NCI-H2196 (cell line): ENCODE results near the gene GPATCH3.
"Not testable (repeated sequence)": the region's sequence is repeated elsewhere in the genome, so short reads cannot be mapped to it uniquely, and the experiment has no call there.

Source experiments
- DNase-seq: peaks from one replicate; lab custom pipeline; 2025; ENCODE audit not compliant: unreplicated experiment; lab: John Stamatoyannopoulos, UW

GPATCH3 gene

DNA sequence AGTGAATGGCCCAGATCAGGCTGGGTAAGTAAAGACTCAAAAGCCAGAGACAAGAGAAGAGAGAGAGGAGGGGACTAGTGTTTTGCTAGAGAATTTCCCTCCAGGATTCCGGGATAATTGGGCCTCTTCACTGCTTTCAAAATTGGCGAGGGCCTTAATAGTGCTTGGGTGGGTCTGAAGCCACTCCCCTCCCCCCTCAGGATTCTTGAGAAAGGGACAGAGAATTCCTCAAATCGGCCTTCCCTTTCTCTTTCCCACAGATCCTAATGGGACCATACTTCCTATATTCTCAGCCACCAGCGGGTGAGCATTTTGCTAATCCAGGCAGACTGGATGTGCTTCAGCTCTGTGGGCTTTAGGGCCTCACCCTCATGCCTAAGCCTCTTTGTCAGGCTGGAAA, 25.4 kb downstream of the GPATCH3 start:
- DNase-seq: no peak

DNA sequence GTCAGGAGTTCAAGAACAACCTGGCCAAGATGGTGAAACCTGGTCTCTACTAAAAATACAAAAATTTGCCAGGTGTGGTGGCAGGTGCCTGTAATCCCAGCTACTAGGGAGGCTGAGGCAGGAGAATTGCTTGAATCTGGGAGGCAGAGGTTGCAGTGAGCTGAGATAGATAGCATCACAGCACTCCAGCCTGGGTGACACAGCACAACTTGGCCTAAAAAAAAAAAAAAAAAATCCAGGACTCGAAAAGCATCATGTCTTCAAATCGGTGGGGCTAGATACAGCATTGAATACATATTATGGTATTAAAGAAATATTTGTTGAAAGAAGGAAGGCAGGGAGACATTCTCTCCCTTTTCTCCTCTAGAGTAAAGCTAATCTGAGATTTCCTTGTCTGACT, 27.2 kb downstream of the GPATCH3 start:
- DNase-seq: not testable (repeated sequence)

DNA sequence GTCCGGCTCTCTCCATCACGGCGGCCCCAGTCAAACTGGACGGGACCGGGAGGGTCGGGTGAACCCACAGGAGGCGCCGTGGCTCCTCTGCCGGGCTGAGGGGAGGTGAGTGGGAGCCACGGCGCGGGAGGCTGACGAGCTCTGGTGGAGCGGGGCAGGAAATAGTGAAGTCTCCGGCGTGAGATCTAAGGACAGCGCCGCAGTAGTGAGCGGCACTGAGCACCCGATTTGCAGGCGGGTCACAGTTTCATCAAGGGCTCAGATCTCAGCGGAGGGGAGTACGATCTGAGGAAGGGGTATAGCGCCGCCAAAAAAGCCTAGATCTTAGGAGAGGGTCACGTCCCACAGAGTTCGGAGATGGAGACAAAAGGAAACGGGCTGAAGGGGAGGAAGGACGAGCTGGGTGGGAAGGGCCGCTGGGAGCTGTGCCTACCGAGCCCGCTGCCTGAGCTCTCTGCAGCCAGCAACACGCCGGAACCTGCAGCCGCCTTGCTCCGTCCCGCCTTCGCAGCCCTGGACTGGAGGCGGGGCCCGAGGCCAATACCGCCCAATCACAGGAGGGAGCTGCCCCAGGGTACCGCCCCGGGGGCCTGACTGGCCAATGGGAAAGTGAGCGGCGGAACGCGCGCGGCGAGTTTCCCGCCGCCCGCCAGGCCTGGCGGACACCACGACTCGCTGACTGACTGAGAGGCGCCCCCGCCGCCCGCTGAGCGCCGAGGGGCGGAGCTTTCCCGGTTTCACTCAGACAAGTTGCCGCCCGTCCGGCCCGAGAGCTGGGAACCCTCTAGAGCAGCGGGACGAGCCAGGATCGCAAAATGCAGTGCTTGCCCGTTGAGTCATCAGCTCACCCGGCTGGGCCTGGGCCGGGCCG, 35.4 kb downstream of the GPATCH3 start:
- peak; percentile 98 for DNase-seq

DNA sequence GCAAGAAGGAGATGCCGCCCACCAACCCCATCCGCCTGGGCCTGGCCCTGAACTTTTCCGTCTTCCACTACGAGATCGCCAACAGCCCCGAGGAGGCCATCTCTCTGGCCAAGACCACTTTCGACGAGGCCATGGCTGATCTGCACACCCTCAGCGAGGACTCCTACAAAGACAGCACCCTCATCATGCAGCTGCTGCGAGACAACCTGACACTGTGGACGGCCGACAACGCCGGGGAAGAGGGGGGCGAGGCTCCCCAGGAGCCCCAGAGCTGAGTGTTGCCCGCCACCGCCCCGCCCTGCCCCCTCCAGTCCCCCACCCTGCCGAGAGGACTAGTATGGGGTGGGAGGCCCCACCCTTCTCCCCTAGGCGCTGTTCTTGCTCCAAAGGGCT, 36.6 kb downstream of the GPATCH3 start:
- no peak for DNase-seq

DNA sequence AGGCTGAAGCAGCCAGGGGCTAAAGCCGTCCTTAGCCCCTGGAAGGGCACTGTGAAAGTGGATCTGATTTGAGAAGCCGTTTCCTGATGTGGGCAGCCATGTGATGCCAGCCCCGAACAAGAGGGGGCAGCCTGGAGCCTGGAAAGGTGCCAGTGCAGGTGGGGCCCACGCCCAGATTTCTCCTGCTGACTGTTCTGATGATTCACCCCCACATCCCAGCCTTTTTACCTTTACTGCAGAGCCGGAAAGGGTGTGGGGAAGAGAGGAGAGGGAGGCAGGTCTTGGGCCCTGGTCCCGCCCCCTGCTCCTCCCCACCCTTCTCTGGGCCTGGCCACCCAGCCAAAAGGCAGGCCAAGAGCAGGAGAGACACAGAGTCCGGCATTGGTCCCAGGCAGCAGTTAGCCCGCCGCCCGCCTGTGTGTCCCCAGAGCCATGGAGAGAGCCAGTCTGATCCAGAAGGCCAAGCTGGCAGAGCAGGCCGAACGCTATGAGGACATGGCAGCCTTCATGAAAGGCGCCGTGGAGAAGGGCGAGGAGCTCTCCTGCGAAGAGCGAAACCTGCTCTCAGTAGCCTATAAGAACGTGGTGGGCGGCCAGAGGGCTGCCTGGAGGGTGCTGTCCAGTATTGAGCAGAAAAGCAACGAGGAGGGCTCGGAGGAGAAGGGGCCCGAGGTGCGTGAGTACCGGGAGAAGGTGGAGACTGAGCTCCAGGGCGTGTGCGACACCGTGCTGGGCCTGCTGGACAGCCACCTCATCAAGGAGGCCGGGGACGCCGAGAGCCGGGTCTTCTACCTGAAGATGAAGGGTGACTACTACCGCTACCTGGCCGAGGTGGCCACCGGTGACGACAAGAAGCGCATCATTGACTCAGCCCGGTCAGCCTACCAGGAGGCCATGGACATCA, 37.2 kb downstream of the GPATCH3 start, which contains the start of gene SFN:
Gene SFN (plus strand): TSS at position 369 of the 904 bp plus-strand sequence. CDS start 64 bp downstream, at position 433.
- DNase-seq: peak; percentile 95

DNA sequence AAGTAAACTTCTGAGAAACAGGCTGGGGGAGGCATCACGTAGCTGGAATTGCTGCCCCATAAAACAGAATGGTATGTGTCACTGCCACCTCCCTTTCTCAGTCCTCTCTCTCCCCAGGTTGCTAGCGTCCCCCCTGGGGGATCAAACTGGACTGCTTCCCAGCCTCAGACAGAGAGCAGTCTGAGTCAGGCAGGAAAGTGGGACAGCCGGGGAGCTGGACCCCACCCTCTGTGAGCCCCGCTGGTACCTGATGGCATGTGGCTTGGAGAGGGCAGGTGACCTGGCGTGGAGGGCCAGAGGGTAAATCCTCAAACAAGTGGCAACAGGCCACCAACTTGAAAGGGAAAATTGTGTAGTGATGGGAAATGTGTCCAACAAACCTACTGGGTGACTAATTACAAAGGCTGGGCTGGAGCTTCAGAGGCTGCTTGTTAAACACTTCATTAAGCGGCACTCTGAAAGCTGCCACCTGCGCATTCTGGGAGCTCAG, 38.3 kb downstream of the GPATCH3 start:
- no peak for DNase-seq

DNA sequence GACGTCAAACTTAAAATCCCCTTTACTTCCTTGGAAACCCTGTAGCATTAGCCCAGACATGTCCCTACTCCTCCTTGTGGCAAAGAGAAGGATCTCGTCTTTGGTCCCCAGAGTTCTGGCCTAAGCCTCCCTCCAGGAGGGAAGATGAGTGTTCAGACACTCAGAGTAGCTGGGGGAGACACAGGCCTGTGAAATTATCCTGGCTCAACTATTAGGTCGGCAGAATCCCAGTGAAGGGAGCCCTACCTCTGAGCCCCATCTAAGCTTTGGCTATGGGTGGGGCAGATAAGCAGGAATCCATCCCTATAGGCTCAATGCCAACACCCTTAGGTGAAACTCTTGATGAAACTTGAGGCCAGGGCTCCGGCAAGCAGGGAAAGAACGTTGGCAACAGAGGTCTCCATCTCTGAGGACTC, 39.0 kb downstream of the GPATCH3 start:
- no peak for DNase-seq

DNA sequence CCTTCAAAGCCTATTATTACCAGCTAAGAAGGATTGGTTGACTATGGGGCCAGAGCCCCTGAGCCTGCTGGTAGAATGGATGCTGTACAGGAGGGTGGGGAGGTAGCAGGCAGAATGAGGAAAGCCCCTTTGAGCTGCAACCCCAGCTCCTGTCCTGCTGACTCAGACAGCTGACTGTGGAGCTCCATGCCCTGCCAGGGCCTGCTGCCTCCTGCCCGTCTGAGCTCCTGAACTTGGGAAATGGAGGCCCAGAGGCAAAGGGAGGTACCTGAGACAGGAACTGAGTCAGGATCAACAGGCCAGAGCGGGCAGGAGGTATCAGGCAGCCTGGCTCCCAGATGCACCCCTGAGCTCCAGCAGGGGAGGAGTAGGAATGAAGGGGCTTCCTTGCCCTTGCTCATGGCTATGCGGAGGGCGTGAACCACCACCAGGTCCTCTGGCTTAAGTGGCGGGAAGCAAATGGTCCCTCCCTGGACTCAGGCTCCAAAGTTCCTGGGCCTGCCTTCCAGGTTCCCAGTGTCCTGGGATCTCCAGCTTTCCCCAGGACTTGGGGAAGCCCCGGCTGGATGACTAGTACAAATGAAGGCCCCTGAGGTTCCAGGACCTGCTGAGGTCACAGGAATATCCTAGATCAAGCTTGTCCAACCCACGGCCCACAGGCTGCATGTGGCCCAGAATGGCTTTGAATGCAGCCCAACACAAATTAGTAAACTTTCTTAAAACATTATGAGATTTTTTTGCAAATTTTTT, 41.2 kb downstream of the GPATCH3 start:
- no peak for DNase-seq

DNA sequence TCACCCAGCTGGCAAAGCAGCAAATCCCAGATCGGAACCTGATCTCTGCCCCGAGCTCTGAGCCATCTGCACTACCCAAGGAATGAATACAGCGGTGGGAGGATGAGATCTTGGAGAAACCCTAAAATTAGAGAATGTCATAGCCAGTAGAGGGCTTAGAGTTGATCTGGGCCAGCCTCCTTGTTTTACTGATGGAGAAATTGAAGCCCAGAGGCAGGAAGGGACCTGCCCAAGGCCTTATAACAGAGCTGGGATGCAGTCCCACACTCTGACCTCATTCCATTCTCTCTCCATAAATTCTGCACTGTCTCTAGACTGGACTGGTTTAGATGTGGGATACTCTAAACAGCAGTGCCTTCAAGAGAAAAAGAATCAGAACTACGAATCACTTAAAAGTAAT, 42.1 kb downstream of the GPATCH3 start:
- DNase-seq: no peak

DNA sequence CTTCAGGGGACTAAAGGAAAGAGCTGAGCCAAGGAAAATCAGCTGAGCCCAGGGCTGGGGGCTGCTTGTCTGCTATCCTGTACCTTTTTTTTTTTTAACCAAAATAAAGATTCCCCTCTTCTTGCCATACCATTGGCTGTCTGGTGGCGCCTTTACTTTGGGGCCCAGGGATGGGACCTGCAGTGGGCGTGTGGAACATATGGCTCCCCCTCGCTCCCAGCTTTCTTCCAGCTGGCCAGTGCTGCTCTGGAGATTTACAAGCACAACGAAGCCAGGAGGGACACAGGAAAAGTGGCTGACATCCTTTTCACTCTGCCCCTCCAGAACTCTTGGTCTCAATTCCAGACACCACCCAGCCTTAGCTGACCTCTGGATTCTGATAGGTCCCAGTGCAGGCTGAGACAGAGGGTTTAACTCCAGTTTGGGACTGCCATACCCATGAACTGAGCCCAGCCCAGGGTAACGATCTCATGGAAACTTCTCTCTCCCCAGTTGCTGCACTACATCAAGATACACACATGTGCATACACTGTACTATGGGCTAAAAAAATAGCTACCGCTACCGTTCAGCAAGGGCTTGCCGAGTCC, 42.7 kb downstream of the GPATCH3 start:
- no peak for DNase-seq

DNA sequence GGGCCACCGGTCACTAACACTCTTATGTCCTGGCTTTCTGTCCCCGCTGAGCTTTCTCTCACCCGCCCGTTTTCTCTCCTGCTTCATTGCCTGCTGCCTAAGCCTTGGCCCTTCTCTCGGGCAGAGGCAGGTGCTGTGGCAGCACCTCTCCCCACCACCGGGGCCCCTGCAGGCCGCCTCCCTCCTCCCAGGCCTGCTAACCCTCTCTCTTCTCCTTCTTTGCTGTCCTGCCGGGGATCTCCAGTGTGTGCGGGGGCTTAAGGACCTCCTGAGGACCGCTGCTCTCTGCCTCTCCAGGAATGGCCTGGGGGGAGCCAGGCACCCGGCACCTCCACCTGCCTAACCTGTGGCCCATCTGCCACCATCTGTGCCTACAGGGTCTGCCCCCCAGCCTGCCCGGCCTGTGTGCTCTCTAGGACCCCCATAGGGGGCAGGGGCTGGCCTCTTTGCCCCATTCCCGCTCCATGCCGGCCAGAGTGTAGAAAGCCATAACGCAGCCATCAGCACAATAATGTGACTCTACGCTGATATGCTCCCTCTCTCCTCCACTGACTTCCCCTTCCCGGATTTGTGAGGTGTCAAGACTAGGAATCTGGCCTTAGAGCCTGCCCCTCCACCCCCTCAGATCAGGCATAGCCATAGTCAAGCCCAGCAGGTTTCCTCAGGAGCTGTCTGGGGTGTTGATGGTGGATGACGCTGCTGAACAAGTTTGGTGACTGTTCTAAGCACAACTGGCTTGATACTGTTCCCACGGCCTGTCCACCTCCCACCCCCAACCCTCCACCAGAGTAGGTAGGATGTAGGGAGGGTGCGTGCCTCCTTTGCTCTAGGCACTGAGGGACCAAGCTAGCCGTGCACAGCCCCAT, 43.4 kb downstream of the GPATCH3 start:
- no peak for DNase-seq

DNA sequence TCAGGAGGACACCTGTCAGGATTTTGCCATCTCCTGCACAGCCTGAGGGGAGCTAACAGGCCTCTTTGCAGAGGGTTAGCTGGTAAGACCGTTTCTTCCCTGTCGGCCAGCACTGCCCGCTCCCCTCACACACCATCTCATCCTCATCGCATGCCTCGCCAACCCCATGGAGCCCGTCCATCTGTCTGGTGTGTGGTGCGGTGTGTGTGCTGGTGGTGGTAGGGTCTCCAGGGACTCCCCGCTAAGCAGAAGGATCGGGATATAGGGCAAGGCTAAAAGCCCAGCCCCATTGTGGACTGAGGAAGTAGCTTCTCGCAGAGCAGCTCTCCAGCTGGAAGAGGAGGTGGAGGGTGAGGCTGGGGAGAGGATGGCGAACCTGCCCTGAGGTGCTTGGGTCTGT, 44.1 kb downstream of the GPATCH3 start:
- no peak for DNase-seq

DNA sequence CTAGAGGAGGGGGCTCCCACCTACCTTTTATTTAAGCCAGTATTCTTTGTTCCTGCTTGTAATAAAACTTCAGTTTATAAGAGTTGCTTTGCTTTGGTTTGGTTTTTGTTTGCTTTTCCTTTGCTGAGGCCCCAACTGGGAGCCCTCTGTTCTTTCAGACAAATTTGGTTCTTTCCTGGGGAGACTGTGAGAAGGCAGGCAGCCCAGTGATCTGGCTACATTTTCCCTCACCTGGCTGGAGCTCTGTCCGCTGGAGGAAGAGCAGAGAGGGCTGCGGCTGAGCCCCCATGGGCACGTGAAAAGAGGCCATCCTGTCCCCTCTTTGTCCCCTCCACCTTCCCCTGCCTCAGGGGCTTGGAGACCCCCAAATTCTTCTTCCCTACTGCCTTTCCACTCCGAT, 44.6 kb downstream of the GPATCH3 start:
- DNase-seq: no peak

DNA sequence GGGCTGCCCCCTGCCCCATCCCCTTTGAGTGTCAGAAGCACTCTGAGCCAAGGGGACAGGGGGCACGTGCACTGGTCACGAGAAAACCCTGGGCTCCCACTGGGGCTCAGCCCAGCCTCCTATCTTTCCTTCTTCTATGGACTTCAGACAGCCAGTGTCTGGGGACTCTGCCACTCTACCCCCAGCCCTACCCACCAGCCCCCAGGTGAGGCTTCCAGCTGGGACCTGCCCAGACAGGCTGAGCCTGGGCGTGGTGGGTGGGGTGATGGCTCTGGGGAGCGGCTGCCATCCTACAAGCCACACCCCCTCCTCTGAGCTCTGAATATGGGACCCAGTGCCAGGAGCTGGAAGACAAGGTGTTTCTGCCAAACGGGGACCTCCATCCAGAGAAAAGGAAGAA, 45.4 kb downstream of the GPATCH3 start:
- DNase-seq: no peak

DNA sequence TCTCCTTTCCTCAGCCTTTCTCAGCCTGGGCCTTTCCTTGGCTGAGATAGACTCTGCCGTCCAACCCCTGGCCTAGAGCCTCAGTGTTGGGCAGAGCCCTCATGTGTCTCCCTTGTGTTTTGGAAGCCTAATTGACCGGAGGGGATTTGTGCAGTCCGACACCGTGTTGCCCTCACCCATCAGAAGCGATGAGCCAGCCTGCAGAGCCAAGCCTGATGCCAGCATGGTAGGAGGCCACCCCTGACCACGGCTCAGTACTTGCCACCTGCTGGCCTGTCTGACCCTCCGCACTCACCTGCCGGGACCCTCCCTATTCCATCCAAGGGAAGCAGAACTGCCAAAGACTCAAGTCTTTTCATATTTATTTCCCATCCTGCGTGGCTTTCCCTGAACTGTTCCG, 46.7 kb downstream of the GPATCH3 start:
- DNase-seq: no peak

DNA sequence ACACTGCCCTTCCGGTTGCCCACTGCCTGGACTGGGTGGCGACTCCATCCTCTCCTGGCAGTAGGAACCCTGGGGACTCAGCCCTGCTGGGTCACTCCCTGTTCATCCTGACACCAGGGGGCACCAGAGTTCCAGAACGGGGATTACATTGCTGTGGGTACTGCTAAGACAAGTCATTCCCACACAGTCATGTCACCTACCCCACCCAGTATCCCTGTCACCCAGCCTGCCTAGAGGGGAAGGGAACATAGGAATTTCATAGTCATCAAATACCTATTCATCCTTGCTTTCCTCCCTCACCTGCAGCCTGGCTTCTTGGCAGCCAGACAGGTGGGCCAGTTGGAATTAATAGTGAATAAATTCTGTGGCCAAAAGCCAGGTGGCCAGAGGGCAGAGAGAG, 47.1 kb downstream of the GPATCH3 start:
- DNase-seq: peak; percentile 89

DNA sequence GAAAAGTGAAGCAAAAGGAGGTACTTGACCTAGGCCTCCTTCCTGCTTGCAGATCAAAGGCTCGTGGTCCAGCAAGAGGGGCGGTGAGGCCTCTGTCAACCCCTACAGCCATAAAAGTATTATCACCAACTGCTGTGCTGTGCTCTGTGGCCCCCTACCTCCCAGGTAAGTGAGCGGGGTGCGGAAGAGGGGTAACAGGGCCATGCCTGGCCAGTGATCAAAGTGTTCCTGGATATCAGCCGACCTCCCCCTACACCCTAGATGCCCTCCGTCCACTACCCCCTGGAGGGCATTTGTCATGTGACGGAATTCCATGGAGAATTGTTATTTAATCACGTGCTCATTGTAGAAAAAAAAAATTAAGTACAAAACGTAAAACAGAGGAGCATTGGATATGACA, 47.6 kb downstream of the GPATCH3 start:
- DNase-seq: no peak

DNA sequence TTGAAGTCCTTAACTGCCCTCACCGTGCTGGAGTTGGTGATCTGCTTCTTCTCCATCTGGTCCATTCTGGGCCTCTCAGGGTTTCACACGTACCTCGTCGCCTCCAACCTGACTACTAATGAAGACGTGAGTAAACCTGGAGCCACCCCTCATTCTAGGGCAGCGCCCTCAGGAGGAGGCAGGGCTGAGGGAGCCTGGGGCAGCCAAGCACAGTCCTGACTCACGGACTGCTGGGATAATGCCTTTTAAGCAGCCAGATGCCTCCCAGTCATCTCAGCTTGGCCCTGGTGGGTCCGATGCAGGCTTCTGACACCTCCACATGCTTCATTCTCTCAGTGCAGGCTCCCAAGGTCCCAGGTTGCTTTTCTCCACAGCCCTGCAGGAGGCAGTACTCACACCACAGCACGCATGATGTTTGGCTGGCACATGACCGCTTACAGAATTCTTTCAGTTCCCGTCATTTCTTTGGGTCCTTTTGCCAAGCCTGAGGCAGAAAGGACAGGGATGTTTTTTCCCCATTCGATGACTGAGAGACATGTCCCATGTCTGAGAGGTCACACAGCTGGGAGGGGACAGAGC, 49.1 kb downstream of the GPATCH3 start:
- DNase-seq: no peak
